Stimulated activated CD4-positive, alpha-beta T cell treated with anti-CD3 and anti-CD28 coated beads, Interleukin-4, amount 100 ng/mL, for 4 hours (primary cell): Measurements from ENCODE around the gene COL26A1.

Experiments
- DNase-seq, 2 experiments: peaks; one replicate each; pipeline ENCODE4 v3.0.0-alpha.2; 2020

Gene COL26A1

GRCh38 chr7:101537205-101537604 lies 174.5 kb downstream of the COL26A1 start:
- DNase-seq = no peak

GRCh38 chr7:101537935-101538595 lies 175.4 kb downstream of the COL26A1 start:
- no peak for DNase-seq

- DNase-seq = peak; percentile 20 to 56
Observed at GRCh38 chr7:101538596-101539459, 176.2 kb downstream of the COL26A1 start.

GRCh38 chr7:101539784-101540183 lies 177.1 kb downstream of the COL26A1 start:
- DNase-seq = no peak

- peak; percentile 60 to 71 for DNase-seq
Observed at GRCh38 chr7:101542527-101543241, 180.0 kb downstream of the COL26A1 start.

- DNase-seq = no peak
Observed at GRCh38 chr7:101543242-101543766, 180.6 kb downstream of the COL26A1 start.

- no peak for DNase-seq
Observed at GRCh38 chr7:101543846-101544245, 181.2 kb downstream of the COL26A1 start.

- no peak for DNase-seq
Observed at GRCh38 chr7:101545441-101546190, 182.9 kb downstream of the COL26A1 start.

GRCh38 chr7:101546308-101546936 lies 183.7 kb downstream of the COL26A1 start:
- DNase-seq = no peak

GRCh38 chr7:101547022-101547915 lies 184.6 kb downstream of the COL26A1 start:
- DNase-seq = no peak

GRCh38 chr7:101547916-101548661 lies 185.4 kb downstream of the COL26A1 start:
- DNase-seq = no peak

GRCh38 chr7:101549734-101550133 lies 187.1 kb downstream of the COL26A1 start:
- DNase-seq = no peak

GRCh38 chr7:101550641-101551541 lies 188.2 kb downstream of the COL26A1 start:
- DNase-seq = no peak

- no peak for DNase-seq
Observed at GRCh38 chr7:101553018-101553770, 190.5 kb downstream of the COL26A1 start.

- no peak for DNase-seq
Observed at GRCh38 chr7:101553771-101554445, 191.2 kb downstream of the COL26A1 start.

GRCh38 chr7:101554584-101555268 lies 192.1 kb downstream of the COL26A1 start:
- no peak for DNase-seq
